ENCODE results near the gene PTGDR. TPM values are rescaled to one million over a fixed set of nuclear protein-coding genes. Genes with fewer than 3 reads are reported as not detected.

Gene PTGDR
- total RNA-seq, 2 donors from 2014 or later, result 0.09 TPM; not detected in 1

- Histone ChIP-seq H3K9me3 (ENCODE audit: control insufficient read depth, low read length) (no peaks in the 10 kb centered on the region), H3K27me3 (ENCODE audit: control insufficient read depth, insufficient read depth, low read length, poor library complexity, severe bottlenecking) (no peaks in the 10 kb centered on the region), H3K4me3 (ENCODE audit: low read length) (no peak overlapping the region), H3K27ac (ENCODE audit: low read depth, low read length) (no peak overlapping the region), H3K4me1 (ENCODE audit: control insufficient read depth, insufficient read depth, low read length) (no peaks in the 10 kb centered on the region), H3K36me3 (ENCODE audit: control insufficient read depth, insufficient read depth, low read length) (no peaks in the 10 kb centered on the region), H3K9ac (ENCODE audit: extremely low read depth, low read length, poor library complexity, severe bottlenecking) (no peak overlapping the region)
- Mint-ChIP-seq H3K27ac (no peak overlapping the region), H3K27me3 (ENCODE audit: insufficient read depth) (peaks cover 1% of the 10 kb centered on the region), H3K9me3 (no peaks in the 10 kb centered on the region), H3K4me1 (peaks cover 20% of the 10 kb centered on the region), H3K36me3 (ENCODE audit: low read depth) (no peaks in the 10 kb centered on the region), H3K4me3 (no peak overlapping the region)
- no peak for TF ChIP-seq CTCF (conservative IDR thresholded peaks at IDR 0.05)
- peak; percentile 55 for DNase-seq
- WGBS, 2 experiments (ENCODE audit: insufficient coverage in 1 of 2, insufficient read length in 1 of 2), result 87% methylated on average over 1 of the region's 2 CpGs; no CpG with 5 or more reads in 1 of the 2 experiments
Observed at GRCh38 chr14:52235434-52235833, 32.1 kb upstream of the PTGDR start.

- Histone ChIP-seq H3K27ac (ENCODE audit: low read depth, low read length) (no peak overlapping the region), H3K9ac (ENCODE audit: extremely low read depth, low read length, poor library complexity, severe bottlenecking) (no peak overlapping the region), H3K4me1 (ENCODE audit: control insufficient read depth, insufficient read depth, low read length) (no peaks in the 10 kb centered on the region), H3K9me3 (ENCODE audit: control insufficient read depth, low read length) (no peaks in the 10 kb centered on the region), H3K4me3 (ENCODE audit: low read length) (no peak overlapping the region), H3K36me3 (ENCODE audit: control insufficient read depth, insufficient read depth, low read length) (no peaks in the 10 kb centered on the region), H3K27me3 (ENCODE audit: control insufficient read depth, insufficient read depth, low read length, poor library complexity, severe bottlenecking) (no peaks in the 10 kb centered on the region)
- peaks cover 20% of the 10 kb centered on the region for H3K4me1 Mint-ChIP-seq
- H3K27ac Mint-ChIP-seq, result peak overlapping the region; percentile 44
- no peaks in the 10 kb centered on the region for H3K36me3 Mint-ChIP-seq (ENCODE audit: low read depth)
- peaks cover 1% of the 10 kb centered on the region for H3K27me3 Mint-ChIP-seq (ENCODE audit: insufficient read depth)
- TF ChIP-seq CTCF (conservative IDR thresholded peaks at IDR 0.05), result no peak
- DNase-seq, result no peak
- no peak overlapping the region for H3K4me3 Mint-ChIP-seq
- WGBS, 2 experiments (ENCODE audit: insufficient coverage in 1 of 2, insufficient read length in 1 of 2), result 75 to 77% methylated on average over 5 to 7 of the region's 7 CpGs
- H3K9me3 Mint-ChIP-seq, result no peaks in the 10 kb centered on the region
Observed at GRCh38 chr14:52235866-52236510, 31.5 kb upstream of the PTGDR start.

GRCh38 chr14:52238682-52239081 lies 28.8 kb upstream of the PTGDR start:
- no peaks in the 10 kb centered on the region for H3K9me3 Mint-ChIP-seq
- no peak for TF ChIP-seq CTCF (conservative IDR thresholded peaks at IDR 0.05)
- DNase-seq, result no peak
- Histone ChIP-seq H3K9me3 (ENCODE audit: control insufficient read depth, low read length) (no peaks in the 10 kb centered on the region), H3K4me3 (ENCODE audit: low read length) (no peak overlapping the region), H3K4me1 (ENCODE audit: control insufficient read depth, insufficient read depth, low read length) (no peaks in the 10 kb centered on the region), H3K36me3 (ENCODE audit: control insufficient read depth, insufficient read depth, low read length) (no peaks in the 10 kb centered on the region), H3K9ac (ENCODE audit: extremely low read depth, low read length, poor library complexity, severe bottlenecking) (no peak overlapping the region), H3K27ac (ENCODE audit: low read depth, low read length) (no peak overlapping the region), H3K27me3 (ENCODE audit: control insufficient read depth, insufficient read depth, low read length, poor library complexity, severe bottlenecking) (no peaks in the 10 kb centered on the region)
- no peaks in the 10 kb centered on the region for H3K27me3 Mint-ChIP-seq (ENCODE audit: insufficient read depth)
- no peak overlapping the region for H3K27ac Mint-ChIP-seq
- H3K4me1 Mint-ChIP-seq, result peaks cover 20% of the 10 kb centered on the region
- 90% methylated on average over 1 of the region's 1 CpG; no CpG with 5 or more reads in 1 of the 2 experiments for WGBS, 2 experiments (ENCODE audit: insufficient coverage in 1 of 2, insufficient read length in 1 of 2)
- no peak overlapping the region for H3K4me3 Mint-ChIP-seq
- no peaks in the 10 kb centered on the region for H3K36me3 Mint-ChIP-seq (ENCODE audit: low read depth)
